PC-9 (cell line): Measurements from ENCODE around the gene CALN1. TPM values are rescaled to one million over a fixed set of nuclear protein-coding genes. Genes with fewer than 3 reads are reported as not detected.
"Not testable (repeated sequence)": the region's sequence is repeated elsewhere in the genome, so short reads cannot be mapped to it uniquely, and the experiment has no call there.

Source experiments
- BruUV-seq: library from RNA; stranded (reverse); fragments of 400-500 nt; replicated peaks from 2 replicates; lab custom pipeline; 2021; lab: Mats Ljungman, UMichigan
- CTCF ChIA-PET: fragments of 300-600 bp; sonication (Branson Sonifier 250); formaldehyde crosslinking; loops from one replicate; lab custom pipeline; 2022; ENCODE audit warnings: antibody characterized with exemption; lab: Charles Lee
- POLR2A ChIA-PET: fragments of 300-600 bp; sonication (Branson Sonifier 250); formaldehyde crosslinking; loops from one replicate; lab custom pipeline; 2022; ENCODE audit warnings: antibody characterized with exemption; ENCODE audit not compliant: unreplicated experiment; lab: Charles Lee
- DNase-seq, 2 experiments: peaks; one replicate each; pipeline versions ENCODE4 v3.0.0 to v3.0.0-alpha.2; 2015 to 2022; ENCODE audit warnings: mixed read lengths in 1 of 2
- H2AFZ ChIP-seq: fragments of 200-600 bp; sonication (generic); 2 replicates; pipeline ENCODE4 v1.8.1; 2017; ENCODE audit warnings: antibody characterized with exemption
- H3F3A ChIP-seq: fragments of 200-600 bp; sonication (generic); 2 replicates; pipeline ENCODE4 v1.8.1; 2017; ENCODE audit warnings: antibody characterized with exemption, mild to moderate bottlenecking, low read depth; ENCODE audit not compliant: insufficient read depth
- H3K27ac ChIP-seq: fragments of 200-600 bp; sonication (generic); 2 replicates; pipeline ENCODE4 v1.6.1; 2016; ENCODE audit warnings: mixed run types
- H3K27me3 ChIP-seq: fragments of 200-600 bp; sonication (generic); 2 replicates; pipeline ENCODE4 v1.6.1; 2016; ENCODE audit warnings: low read depth, mixed run types; ENCODE audit not compliant: insufficient read depth
- H3K36me3 ChIP-seq: fragments of 200-600 bp; sonication (generic); 2 replicates; pipeline ENCODE4 v1.6.1; 2016; ENCODE audit warnings: low read depth, mixed run types
- H3K4me1 ChIP-seq: fragments of 200-600 bp; sonication (generic); replicated peaks from 2 replicates; pipeline ENCODE4 v1.6.1; 2016; ENCODE audit warnings: mixed run types; ENCODE audit not compliant: insufficient read depth
- H3K4me2 ChIP-seq: fragments of 200-600 bp; sonication (generic); 2 replicates; pipeline ENCODE4 v1.6.1; 2017; ENCODE audit warnings: mixed run types
- H3K4me3 ChIP-seq: fragments of 200-600 bp; sonication (generic); 2 replicates; pipeline ENCODE4 v1.6.1; 2016; ENCODE audit warnings: mixed run types
- H3K79me2 ChIP-seq: fragments of 200-600 bp; sonication (generic); 2 replicates; pipeline ENCODE4 v1.6.1; 2017; ENCODE audit warnings: low read depth, mixed run types
- H3K9me2 ChIP-seq: fragments of 200-600 bp; sonication (generic); 2 replicates; pipeline ENCODE4 v1.8.1; 2017; ENCODE audit warnings: mild to moderate bottlenecking; ENCODE audit not compliant: insufficient read depth
- H3K9me3 ChIP-seq: fragments of 200-600 bp; sonication (generic); 2 replicates; pipeline ENCODE4 v1.8.1; 2016; ENCODE audit warnings: low read depth; ENCODE audit not compliant: insufficient read depth
- H4K20me1 ChIP-seq: fragments of 200-600 bp; sonication (generic); 2 replicates; pipeline ENCODE4 v1.8.1; 2017; ENCODE audit not compliant: insufficient read depth
- CTCF ChIP-seq: fragments of 200-600 bp; sonication (generic); conservative IDR thresholded peaks from 2 replicates; pipeline ENCODE4 v1.6.1; 2017; ENCODE audit warnings: mixed run types, antibody characterized with exemption, mild to moderate bottlenecking, moderate library complexity
- EZH2 ChIP-seq: fragments of 200-600 bp; sonication (generic); IDR thresholded peaks from 2 replicates; pipeline ENCODE4 v1.8.0; 2017; ENCODE audit warnings: antibody characterized with exemption, low read depth
- intact Hi-C: fragments of 100-400 bp; cut with micrococcal nuclease; formaldehyde crosslinking; loops from one replicate; pipeline ENCODE4 v1.10.0; 2022; ENCODE audit not compliant: unreplicated experiment
- total RNA-seq: library from RNA; stranded (reverse); gene quantifications from 2 replicates; pipeline ENCODE4 v1.2.3, GENCODE V29; 2021

CALN1 gene
- total RNA-seq, 1 experiment from 2014 or later: not detected

GRCh38 chr7:71828361-71828760 lies 583.8 kb downstream of the CALN1 start:
- no TSS peak for BruUV-seq
- Histone ChIP-seq H3F3A (no peaks in the 10 kb centered on the region), H3K36me3 (no peaks in the 10 kb centered on the region), H4K20me1 (no peaks in the 10 kb centered on the region), H3K4me3 (no peak overlapping the region), H3K79me2 (no peaks in the 10 kb centered on the region), H3K9me2 (no peaks in the 10 kb centered on the region), H3K4me2 (no peak overlapping the region), H2AFZ (no peak overlapping the region), H3K27ac (no peak overlapping the region), H3K9me3 (no peaks in the 10 kb centered on the region), H3K27me3 (peaks cover 34% of the 10 kb centered on the region), H3K4me1 (no peaks in the 10 kb centered on the region)
- intact Hi-C loops: no loop called here
- TF ChIP-seq EZH2 (no peak), CTCF (no peak)
- ChIA-PET CTCF (no interaction called here), POLR2A (no interaction called here)
- no peak for DNase-seq

- no peaks in the 10 kb centered on the region for H3K9me3 ChIP-seq
- intact Hi-C loops: no loop called here
- no peaks in the 10 kb centered on the region for H3F3A ChIP-seq
- H3K4me3 ChIP-seq: no peak overlapping the region
- H4K20me1 ChIP-seq: no peaks in the 10 kb centered on the region
- H2AFZ ChIP-seq: no peak overlapping the region
- no peak overlapping the region for H3K27ac ChIP-seq
- no peaks in the 10 kb centered on the region for H3K9me2 ChIP-seq
- no peak overlapping the region for H3K4me2 ChIP-seq
- H3K27me3 ChIP-seq: peaks cover 25% of the 10 kb centered on the region
- no peaks in the 10 kb centered on the region for H3K4me1 ChIP-seq
- no TSS peak for BruUV-seq
- DNase-seq: no peak
- ChIA-PET CTCF (no interaction called here), POLR2A (no interaction called here)
- no peaks in the 10 kb centered on the region for H3K36me3 ChIP-seq
- TF ChIP-seq CTCF (no peak), EZH2 (no peak)
- no peaks in the 10 kb centered on the region for H3K79me2 ChIP-seq
These were observed 586.0 kb downstream of the CALN1 start for GRCh38 chr7:71826141-71826540.

- TF ChIP-seq CTCF (no peak), EZH2 (no peak)
- peaks cover 12% of the 10 kb centered on the region for H3K27me3 ChIP-seq
- H3K4me1 ChIP-seq: no peaks in the 10 kb centered on the region
- H2AFZ ChIP-seq: no peak overlapping the region
- no peaks in the 10 kb centered on the region for H3K9me3 ChIP-seq
- DNase-seq: no peak
- intact Hi-C loops: no loop called here
- no peaks in the 10 kb centered on the region for H3K36me3 ChIP-seq
- CTCF ChIA-PET: no interaction called here
- no peak overlapping the region for H3K4me3 ChIP-seq
- H3K27ac ChIP-seq: no peak overlapping the region
- no peaks in the 10 kb centered on the region for H3K79me2 ChIP-seq
- no peaks in the 10 kb centered on the region for H3F3A ChIP-seq
- H3K9me2 ChIP-seq: no peaks in the 10 kb centered on the region
- no TSS peak for BruUV-seq
- no peaks in the 10 kb centered on the region; the same call in 1 of the 2 replicates for H4K20me1 ChIP-seq
- no peak overlapping the region for H3K4me2 ChIP-seq
- POLR2A ChIA-PET: no interaction called here
These were observed 588.0 kb downstream of the CALN1 start for GRCh38 chr7:71824006-71824760.

- H4K20me1 ChIP-seq, H3K4me3 ChIP-seq, H3K36me3 ChIP-seq, H3K27me3 ChIP-seq, CTCF ChIA-PET, H3K9me2 ChIP-seq, H3K4me1 ChIP-seq, H3F3A ChIP-seq, H3K9me3 ChIP-seq, H2AFZ ChIP-seq, BruUV-seq, H3K79me2 ChIP-seq, DNase-seq, intact Hi-C loops, H3K27ac ChIP-seq, H3K4me2 ChIP-seq: not testable (repeated sequence)
- POLR2A ChIA-PET: interaction anchor here (0.6 kb wide), 1 partner anchor 504 kb away, joined by 4 read pairs; no protein-coding TSS in a partner anchor
These were observed 589.7 kb downstream of the CALN1 start for GRCh38 chr7:71822406-71822805.
